Ovary (tissue), 3 donors: ENCODE measurements around the gene STK16.

Experiments used
- EP300 ChIP-seq: sonication (generic); formaldehyde crosslinking; IDR thresholded peaks from one replicate; pipeline ENCODE4 v1.6.1; 2017; ENCODE audit warnings: antibody characterized with exemption
- POLR2A ChIP-seq: fragments of 450-650 bp; IDR thresholded peaks from one replicate; pipeline ENCODE4 v1.6.1; 2017; ENCODE audit warnings: antibody characterized with exemption, mild to moderate bottlenecking, moderate library complexity
- TF ChIP-seq, protein P1 (sequence below), 3 donors: fragments of 450-650 bp in 2 of 3; fragments of 200-600 bp in 1 of 3; IDR thresholded peaks; one replicate each; pipeline versions ENCODE4 v1.5.1 to v1.8.0; 2016 to 2022; ENCODE audit warnings: antibody characterized with exemption in 3 of 3, mild to moderate bottlenecking in 1 of 3
- donor health status: DM: no; HTN: no; CAD: no.

DNA sequence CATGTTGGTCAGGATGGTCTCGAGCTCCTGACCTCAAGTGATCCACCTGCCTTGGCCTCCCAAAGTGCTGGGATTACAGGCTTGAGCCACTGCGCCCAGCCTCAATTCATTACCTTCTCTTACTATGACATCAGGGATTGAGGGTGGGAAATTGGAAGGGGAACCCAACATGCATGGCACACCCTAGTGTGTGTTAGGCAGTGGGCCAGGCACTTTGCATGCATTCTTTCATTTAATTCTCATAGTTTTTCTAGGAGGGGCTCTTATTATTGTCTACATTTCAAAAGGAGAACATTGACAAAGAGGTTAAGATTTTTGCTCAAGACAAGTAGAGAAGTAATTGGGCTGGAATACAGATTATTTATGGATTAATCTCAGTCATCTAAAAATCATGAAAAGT lies 23.0 kb downstream of the STK16 start:
- TF ChIP-seq, protein P1, sequence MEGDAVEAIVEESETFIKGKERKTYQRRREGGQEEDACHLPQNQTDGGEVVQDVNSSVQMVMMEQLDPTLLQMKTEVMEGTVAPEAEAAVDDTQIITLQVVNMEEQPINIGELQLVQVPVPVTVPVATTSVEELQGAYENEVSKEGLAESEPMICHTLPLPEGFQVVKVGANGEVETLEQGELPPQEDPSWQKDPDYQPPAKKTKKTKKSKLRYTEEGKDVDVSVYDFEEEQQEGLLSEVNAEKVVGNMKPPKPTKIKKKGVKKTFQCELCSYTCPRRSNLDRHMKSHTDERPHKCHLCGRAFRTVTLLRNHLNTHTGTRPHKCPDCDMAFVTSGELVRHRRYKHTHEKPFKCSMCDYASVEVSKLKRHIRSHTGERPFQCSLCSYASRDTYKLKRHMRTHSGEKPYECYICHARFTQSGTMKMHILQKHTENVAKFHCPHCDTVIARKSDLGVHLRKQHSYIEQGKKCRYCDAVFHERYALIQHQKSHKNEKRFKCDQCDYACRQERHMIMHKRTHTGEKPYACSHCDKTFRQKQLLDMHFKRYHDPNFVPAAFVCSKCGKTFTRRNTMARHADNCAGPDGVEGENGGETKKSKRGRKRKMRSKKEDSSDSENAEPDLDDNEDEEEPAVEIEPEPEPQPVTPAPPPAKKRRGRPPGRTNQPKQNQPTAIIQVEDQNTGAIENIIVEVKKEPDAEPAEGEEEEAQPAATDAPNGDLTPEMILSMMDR (IDR thresholded peaks at IDR 0.05): no peak
- TF ChIP-seq POLR2A: no peak
- no peak for TF ChIP-seq EP300
